HFFc6 (cell line): ENCODE data around the gene ARF6. TPM values are rescaled to one million over a fixed set of nuclear protein-coding genes. Genes with fewer than 3 reads are reported as not detected.

Source experiments
- DNase-seq: peaks from one replicate; pipeline ENCODE4 v3.0.0-alpha.2; 2018
- H3K27ac Mint-ChIP-seq: 2 replicates; pipeline ENCODE4 v1.8.0; 2020; ENCODE audit warnings: mild to moderate bottlenecking, mixed read lengths
- H3K27me3 Mint-ChIP-seq: 2 replicates; pipeline ENCODE4 v1.8.0; 2021; ENCODE audit warnings: mild to moderate bottlenecking, moderate library complexity, mixed read lengths; ENCODE audit not compliant: insufficient read depth
- H3K36me3 Mint-ChIP-seq: 2 replicates; pipeline ENCODE4 v1.8.0; 2021; ENCODE audit warnings: low read depth, mixed read lengths
- H3K4me1 Mint-ChIP-seq: 2 replicates; pipeline ENCODE4 v1.8.0; 2020; ENCODE audit warnings: low read depth, mixed read lengths
- H3K4me3 Mint-ChIP-seq: 2 replicates; pipeline ENCODE4 v1.8.0; 2020; ENCODE audit warnings: mild to moderate bottlenecking, moderate library complexity, mixed read lengths
- H3K9me3 Mint-ChIP-seq: 2 replicates; pipeline ENCODE4 v1.8.0; 2020; ENCODE audit warnings: mild to moderate bottlenecking, mixed read lengths
- CTCF ChIP-seq: fragments of 200-600 bp; sonication (generic); IDR thresholded peaks from 2 replicates; pipeline ENCODE4 v1.5.0; 2021; ENCODE audit warnings: antibody characterized with exemption, mild to moderate bottlenecking
- total RNA-seq, 6 experiments: library from RNA; stranded (reverse); fragmentation: NEBNext Ultra II Directional; extraction: Animal tissue kit (Norgen Biotek cat#: 25700); gene quantifications; 2 replicates in 1 of 6; 3 replicates in 5 of 6; pipeline ENCODE4 v1.2.3, GENCODE V29; 2021

The ARF6 gene
- total RNA-seq, 6 experiments from 2014 or later = 92.2 to 111 (median 94.7) TPM

DNA sequence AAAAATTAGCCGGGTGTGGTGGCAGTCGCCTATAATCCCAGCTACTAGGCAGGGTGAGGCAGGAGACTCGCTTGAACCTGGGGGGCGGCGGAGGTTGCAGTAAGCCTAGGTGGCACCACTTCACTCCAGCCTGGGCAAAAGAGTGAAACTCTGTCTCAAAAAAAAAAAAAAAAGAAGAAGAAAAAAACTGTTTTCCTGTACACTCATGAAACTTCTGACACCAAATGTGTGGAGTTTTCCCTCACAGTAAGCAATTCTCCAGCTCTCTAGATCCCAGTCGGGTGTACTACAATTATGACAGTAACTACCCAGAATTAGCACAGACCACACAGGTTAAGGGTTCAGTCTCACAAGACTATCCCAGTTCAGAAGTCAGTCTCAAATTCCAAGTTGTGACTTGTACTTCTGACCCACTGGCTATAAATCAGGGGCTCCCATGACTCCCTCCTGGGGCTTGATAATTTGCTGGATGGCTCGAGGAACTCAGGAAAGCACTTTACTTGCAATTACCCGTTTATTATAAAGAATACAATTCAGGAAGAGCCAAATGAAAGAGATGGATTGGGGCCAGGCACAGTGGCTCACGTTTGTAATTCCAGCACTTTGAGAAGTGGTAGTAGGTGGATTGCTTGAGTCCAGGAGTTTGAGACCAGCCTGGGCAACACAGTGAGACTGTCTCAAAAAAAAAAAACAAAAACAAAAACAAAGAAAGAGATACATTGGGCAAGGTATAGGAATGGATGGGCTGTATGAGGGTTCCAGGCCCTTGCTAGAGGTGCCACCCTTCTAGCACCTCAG, 12.4 kb upstream of the ARF6 start:
- Mint-ChIP-seq H3K27ac (peak overlapping the region; percentile 58; the same call in 1 of the 2 replicates), H3K4me1 (peaks cover 20% of the 10 kb centered on the region)
- peak; percentile 8 for DNase-seq

DNA sequence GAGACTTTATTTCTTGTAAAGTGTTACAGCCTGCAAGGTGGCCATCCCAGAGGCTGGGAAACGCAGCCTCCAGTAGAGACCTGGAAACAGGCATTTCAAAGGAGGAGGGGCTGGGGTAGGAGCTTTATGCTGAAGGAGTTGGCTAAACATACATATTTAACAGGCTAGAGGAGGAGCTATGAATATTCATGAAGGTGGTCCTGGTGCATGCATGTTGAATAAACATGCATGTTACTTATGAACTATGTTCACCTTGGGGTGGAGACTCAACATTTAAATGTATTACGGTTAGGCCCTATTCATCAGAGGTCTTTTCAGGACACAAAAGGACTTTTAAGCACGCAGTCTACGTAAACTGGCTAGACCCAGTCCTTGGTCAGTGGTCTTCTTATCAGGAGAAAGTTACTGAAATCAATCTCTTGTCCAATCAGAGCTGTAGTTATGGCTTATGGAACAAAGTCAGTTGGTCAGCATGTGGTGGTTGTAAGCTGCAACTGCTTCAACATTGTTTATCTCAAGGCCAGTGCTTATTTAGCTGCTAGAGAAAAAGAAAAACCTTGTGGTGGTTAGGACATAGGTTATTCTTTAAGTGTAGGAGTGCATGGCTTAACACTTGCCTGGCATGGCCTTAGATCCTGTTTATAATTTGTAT, 11.4 kb upstream of the ARF6 start:
- no peaks in the 10 kb centered on the region for H3K36me3 Mint-ChIP-seq
- no peak overlapping the region for H3K4me3 Mint-ChIP-seq
- H3K27ac Mint-ChIP-seq = no peak overlapping the region
- DNase-seq = no peak
- no peaks in the 10 kb centered on the region for H3K9me3 Mint-ChIP-seq
- TF ChIP-seq CTCF = no peak
- H3K27me3 Mint-ChIP-seq = no peaks in the 10 kb centered on the region; the same call in 1 of the 2 replicates
- H3K4me1 Mint-ChIP-seq = peaks cover 20% of the 10 kb centered on the region

More for the DNA sequence above, 12.4 kb upstream of the ARF6 start:
- Mint-ChIP-seq H3K9me3 (no peaks in the 10 kb centered on the region), H3K4me3 (no peak overlapping the region), H3K27me3 (no peaks in the 10 kb centered on the region; the same call in 1 of the 2 replicates), H3K36me3 (no peaks in the 10 kb centered on the region)
- TF ChIP-seq CTCF = no peak

DNA sequence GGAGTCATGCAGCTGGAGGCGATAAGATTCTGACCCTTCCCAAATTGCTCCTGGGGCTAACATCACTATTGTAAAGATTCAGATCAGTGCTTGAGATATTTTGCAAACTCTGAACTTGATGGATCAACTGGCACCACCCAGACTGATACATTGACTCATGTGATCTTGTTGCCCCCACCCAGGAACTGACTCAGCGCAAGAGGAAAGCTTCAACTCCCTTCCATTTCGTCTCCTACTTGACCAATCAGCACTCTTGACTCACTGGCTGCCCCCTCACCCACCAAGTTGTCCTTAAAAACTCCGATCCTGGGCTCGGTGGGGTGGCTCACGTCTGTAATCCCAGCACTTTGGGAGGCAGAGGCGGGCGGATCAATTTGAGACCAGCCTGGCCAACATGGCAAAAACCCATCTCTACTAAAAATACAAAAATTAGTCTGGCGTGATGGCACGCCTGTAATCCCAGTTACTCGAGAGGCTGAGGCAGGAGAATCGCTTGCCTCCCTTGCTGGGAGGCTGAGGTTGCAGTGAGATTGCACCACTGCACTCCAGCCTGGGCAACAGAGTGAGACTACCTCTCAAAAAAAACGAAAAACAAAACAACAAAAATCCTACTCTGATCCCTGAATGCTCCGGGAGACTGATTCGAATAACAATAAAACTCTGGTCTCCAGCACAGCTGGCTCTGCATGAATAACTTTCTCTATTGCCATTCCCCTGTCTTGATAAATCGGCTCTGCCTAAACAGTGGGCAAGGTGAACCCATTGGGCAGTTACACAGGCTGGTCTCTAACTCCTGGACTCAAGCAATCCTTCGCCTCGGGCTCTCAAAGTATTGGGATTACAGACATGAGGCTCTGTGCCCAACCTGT, 9.8 kb upstream of the ARF6 start:
- no peak for DNase-seq
- H3K27ac Mint-ChIP-seq = peak overlapping the region; percentile 26; the same call in 1 of the 2 replicates
- no peaks in the 10 kb centered on the region; the same call in 1 of the 2 replicates for H3K27me3 Mint-ChIP-seq
- no peaks in the 10 kb centered on the region for H3K36me3 Mint-ChIP-seq
- no peak for TF ChIP-seq CTCF
- H3K4me1 Mint-ChIP-seq = peaks cover 20% of the 10 kb centered on the region
- no peak overlapping the region for H3K4me3 Mint-ChIP-seq
- no peaks in the 10 kb centered on the region for H3K9me3 Mint-ChIP-seq

- H3K4me3 Mint-ChIP-seq = no peak overlapping the region
- TF ChIP-seq CTCF = no peak
- H3K9me3 Mint-ChIP-seq = no peaks in the 10 kb centered on the region
- no peak for DNase-seq
- no peak overlapping the region for H3K27ac Mint-ChIP-seq
- peaks cover 10% of the 10 kb centered on the region for H3K4me1 Mint-ChIP-seq
- H3K36me3 Mint-ChIP-seq = no peaks in the 10 kb centered on the region
- H3K27me3 Mint-ChIP-seq = peaks cover 1% of the 10 kb centered on the region; the same call in 1 of the 2 replicates
Observed at GRCh38 chr14:49886523-49886922, 6.4 kb upstream of the ARF6 start.

DNA sequence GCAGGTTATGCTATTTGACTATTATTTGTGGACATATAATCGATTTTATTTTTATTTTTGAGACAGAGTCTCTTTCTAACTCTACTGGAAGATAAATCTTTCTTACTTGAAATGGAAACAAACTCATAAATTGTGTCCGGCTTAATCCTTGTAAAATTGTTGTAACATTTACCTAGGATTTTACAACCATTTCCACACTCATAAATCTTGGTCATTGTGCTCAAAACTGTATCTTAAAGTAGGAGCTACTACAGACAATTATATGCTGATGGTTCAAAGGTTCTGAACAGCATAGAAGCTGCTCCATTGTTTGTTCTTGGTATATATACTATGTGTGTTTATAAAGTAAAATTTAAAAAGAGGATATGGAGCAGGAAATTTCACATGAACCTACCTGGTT, 4.6 kb upstream of the ARF6 start:
- TF ChIP-seq CTCF = no peak
- Mint-ChIP-seq H3K27ac (no peak overlapping the region), H3K4me1 (peaks cover 12% of the 10 kb centered on the region), H3K4me3 (no peak overlapping the region), H3K27me3 (peaks cover 1% of the 10 kb centered on the region), H3K9me3 (no peaks in the 10 kb centered on the region), H3K36me3 (no peaks in the 10 kb centered on the region)
- no peak for DNase-seq
